HG03103 (cell line): ENCODE data around the gene C3orf22.

Experiments used
- ATAC-seq: cut with Tn5 transposase; IDR thresholded peaks from one replicate; pipeline ENCODE4 v1.9.1; 2021; ENCODE audit warnings: low read depth; ENCODE audit not compliant: unreplicated experiment

Gene C3orf22

DNA sequence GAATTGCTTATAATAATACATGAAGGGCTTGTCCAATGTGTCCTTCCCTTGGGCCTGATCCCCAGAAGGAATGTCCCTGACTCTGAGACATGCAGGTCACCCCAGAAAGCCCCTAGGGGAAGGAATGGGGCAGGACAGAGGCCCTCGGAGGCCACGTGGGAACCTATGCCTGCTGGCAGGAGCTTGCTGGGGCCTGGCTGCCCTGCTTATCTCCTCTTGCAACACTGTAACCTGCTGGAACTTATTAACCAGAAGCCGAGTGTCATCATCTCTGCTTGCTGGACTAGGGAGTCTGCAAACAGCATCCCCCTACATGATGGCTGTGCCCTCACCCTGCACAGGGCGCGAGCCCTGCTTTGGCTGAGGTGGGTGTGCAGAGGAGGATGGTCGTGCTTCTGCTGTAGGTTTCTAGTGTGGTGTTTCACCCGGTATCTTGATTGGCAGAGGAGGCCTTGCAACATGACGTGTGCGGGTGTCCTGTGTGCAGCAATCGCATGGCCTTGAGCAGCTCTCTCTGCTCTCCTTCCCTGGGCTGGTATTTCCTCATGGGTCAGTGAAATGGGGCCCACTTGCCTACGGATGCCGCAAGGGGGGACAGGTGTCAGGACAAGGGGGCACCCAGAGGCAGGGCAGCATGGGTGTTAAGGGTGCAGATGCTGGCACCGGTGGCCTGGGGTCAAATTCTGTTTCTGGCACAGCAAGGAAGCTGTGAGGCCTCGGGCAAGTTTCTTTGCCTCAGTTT lies 29.8 kb downstream of the C3orf22 start:
- ATAC-seq, result no peak

GRCh38 chr3:126528419-126528799 lies 30.3 kb downstream of the C3orf22 start:
- ATAC-seq, result no peak

DNA sequence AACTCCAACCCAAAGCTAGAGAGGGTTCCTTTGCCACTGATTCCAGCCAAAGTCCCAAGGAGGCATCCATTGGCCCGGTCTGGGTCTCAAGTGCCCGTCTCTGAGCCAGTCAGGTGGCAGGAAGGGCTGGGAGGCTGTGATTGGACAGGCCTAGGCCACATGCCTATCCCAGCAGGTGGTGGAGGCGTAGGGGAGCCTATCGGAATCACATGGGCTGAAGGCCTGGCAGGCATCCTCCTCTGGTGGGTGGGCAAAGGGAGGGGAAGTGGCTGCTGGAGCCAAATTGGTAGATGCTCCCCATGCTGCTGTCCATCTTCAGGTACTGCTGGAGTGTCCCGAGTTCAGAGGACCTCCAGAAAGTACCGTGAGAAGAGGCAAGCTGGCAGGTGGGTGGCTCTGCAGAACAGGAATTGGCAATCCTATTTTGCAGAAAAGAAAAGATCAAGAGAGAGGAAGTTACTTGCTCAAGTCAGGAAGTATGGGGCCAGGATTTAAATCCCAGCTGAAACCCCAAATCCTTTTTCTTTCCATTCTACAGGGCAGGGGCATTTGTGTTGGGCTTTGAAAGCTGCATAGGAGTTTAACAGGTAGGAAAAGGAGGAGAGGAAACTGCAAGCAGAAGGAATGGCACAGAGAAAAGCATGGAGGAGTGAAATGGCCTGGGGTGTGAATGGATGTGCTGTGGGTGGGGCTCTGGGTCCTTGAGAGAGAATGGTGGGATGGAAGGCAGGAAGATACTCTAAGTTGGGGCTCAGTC lies 31.1 kb downstream of the C3orf22 start:
- ATAC-seq, result no peak

GRCh38 chr3:126527006-126527405 lies 31.7 kb downstream of the C3orf22 start:
- ATAC-seq, result no peak

DNA sequence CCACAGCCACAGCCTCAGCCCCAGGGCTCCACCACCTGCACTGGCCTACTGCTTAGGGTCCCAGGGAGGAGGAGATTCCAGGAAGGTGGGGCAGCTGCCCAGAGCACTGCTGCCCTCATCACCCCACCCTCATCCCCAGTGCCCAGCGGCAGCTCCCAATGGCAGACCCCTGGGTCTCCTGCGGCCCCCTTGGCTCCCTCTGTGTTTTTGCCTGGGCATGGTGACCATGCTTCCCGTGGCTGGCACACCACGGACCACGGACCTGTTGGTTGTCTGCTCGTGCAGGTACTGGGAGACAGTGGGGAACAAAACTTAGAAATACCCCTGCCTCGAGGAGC lies 32.1 kb downstream of the C3orf22 start:
- no peak for ATAC-seq

DNA sequence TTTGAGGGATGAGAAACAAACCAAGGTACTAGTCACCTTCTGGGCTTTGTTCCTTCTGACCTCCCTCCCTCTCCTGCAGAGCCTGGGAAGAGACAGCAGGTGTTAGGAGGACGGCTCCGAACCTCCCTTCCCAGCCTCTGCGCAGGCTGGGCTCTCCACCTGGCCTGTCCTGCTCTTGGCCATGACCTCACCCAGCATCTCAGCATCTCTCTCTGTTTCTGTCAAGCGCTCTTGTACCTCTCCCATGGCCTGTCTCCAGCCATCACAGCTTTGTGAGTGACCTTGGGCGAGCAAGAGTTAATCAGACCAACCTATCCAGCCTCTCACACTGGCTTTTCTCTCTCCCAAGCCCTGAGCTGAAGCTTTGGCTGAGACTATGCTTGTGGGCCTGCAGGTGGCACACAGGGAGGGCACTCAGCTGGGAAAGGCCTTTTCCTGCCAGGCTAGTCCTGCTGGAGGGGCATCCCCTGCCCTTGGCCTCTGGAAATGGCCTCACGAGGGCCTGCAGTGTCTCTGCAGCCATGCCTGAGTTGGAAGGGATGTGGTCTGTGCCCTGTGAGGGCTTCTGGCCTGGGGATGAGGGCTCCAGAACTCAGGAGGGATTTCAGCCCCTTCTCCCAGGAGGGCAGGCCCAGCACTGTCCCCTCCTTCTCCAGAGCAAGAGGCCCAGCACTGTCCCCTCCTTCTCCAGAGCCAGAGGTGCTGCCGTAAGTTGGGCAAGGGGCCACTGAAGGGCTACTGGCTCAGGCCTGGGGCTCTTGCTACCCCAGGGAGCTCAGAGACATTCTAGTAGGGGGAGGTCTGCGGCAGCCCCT lies 32.7 kb downstream of the C3orf22 start:
- ATAC-seq, result no peak

GRCh38 chr3:126525091-126525852 lies 33.5 kb downstream of the C3orf22 start:
- no peak for ATAC-seq

- ATAC-seq, result no peak
Measured at GRCh38 chr3:126524429-126524988, 34.2 kb downstream of the C3orf22 start.

GRCh38 chr3:126523745-126524428 lies 34.8 kb downstream of the C3orf22 start, which contains the start of gene CHST13:
Gene CHST13, plus strand, starts transcription at chr3:126524155. Its CDS starts 178 bp downstream, at chr3:126524333.
- ATAC-seq, result no peak

DNA sequence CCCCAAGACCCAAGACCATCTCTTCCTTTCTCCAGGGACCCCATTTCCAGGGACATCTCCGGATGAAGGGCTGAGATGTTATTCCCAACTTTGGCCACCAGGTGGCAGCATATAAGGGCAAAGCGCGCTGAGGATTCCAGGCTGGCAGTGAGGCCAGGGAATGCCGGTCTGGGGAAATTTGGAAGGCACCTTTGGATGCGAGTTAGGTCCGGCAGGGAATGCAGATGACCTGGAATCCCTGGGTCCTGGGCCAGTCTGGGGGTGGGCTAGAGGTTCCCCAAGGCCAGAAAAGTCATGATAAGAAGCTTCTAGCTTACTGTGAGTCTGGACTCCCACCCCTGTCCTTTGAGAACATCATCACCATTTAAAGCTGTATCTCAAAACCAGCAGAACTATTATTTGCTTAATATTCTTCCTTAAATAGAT lies 36.4 kb downstream of the C3orf22 start:
- no peak for ATAC-seq

- ATAC-seq, result no peak
Measured at GRCh38 chr3:126521122-126521891, 37.4 kb downstream of the C3orf22 start.

DNA sequence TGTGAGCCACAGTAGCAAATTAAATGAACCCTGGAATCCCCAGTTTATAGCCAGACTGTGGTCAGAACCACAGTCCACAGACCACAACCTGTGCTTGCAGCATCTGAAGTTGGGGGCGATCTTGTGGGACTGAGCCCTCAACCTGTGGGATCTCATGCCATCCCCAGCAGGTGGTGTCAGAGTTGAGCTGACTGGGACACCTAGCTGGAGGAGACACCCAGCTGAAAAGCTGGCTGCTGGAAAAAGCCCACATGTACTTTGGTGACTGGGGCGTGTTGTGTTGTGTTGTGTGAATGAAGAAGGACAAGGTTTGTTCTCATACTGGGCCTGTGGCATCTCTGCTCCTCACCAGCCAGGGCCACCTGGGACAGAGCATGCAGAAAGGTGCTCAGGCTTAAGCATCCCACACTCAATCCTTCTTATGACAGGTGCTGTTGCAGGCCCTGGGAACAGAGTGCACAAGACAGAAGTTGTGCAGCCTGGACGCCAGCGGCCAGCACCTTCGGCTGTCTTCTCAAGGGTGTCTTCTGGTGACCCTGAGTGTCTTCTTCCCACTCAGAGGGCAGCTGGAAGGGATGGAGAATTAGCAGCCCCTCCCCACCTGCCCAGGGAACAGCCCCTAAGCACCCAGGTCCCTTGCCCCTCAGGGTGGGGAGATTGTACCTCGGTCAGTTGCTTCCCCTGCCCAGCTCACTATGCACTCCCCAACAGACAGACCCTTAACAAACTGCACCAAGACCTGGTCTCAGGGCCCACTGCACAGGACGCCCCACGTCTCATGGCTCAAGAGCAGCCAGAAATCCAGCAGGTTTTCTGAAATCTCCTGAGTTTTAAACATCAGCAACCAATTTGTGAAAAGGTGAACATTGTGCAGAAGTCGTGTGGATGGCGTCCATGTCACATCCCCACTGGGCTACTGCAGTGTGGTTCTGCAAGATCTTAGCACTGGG lies 39.0 kb downstream of the C3orf22 start:
- no peak for ATAC-seq

GRCh38 chr3:126518779-126519177 lies 40.0 kb downstream of the C3orf22 start:
- ATAC-seq, result no peak

- ATAC-seq, result no peak
Measured at GRCh38 chr3:126517986-126518778, 40.5 kb downstream of the C3orf22 start.

GRCh38 chr3:126517291-126517951 lies 41.3 kb downstream of the C3orf22 start, which contains the start of gene UROC1:
Gene UROC1, minus strand, starts transcription at chr3:126517773. Its CDS starts 54 bp downstream, at chr3:126517719.
- ATAC-seq, result no peak

DNA sequence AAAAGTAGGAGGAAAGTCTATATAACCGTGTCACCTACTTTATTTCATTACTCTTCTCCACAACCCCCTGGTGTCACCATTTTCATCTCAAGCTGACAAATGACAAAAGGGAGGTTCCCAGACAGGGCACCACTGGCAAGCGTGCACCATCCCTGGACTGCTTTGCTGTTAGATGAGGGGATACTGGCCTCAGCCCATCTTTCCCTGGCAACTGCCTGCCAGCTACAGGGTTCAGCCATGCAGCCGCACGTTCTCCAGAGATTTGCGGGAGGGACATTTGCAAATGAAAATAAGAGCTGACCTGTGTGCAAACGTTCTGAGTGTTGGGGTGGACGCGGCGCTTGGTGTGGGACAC lies 41.8 kb downstream of the C3orf22 start:
- no peak for ATAC-seq
